GM18505 (cell line): ENCODE results near the gene CLEC16A.

Source experiments
- ATAC-seq: cut with Tn5 transposase; IDR thresholded peaks from one replicate; pipeline ENCODE4 v1.9.1; 2021; ENCODE audit not compliant: unreplicated experiment
- POLR2A ChIP-seq: IDR thresholded peaks from 4 replicates; pipeline ENCODE4 v1.6.1; 2011; ENCODE audit warnings: borderline replicate concordance; ENCODE audit not compliant: insufficient read depth, insufficient read length; ENCODE audit errors: extremely low read depth

The CLEC16A gene

GRCh38 chr16:11007714-11008280 is 63.4 kb downstream of the CLEC16A start:
- no peak for ATAC-seq
- no peak for TF ChIP-seq POLR2A

- no peak for TF ChIP-seq POLR2A
- ATAC-seq, result no peak
These were observed 64.8 kb downstream of the CLEC16A start for GRCh38 chr16:11009027-11009755.

GRCh38 chr16:11010575-11011221 is 66.3 kb downstream of the CLEC16A start:
- TF ChIP-seq POLR2A, result no peak
- ATAC-seq, result no peak

GRCh38 chr16:11011326-11011725 is 67.0 kb downstream of the CLEC16A start:
- ATAC-seq, result no peak

GRCh38 chr16:11012841-11013240 is 68.5 kb downstream of the CLEC16A start:
- ATAC-seq, result no peak
- no peak for TF ChIP-seq POLR2A

More at GRCh38 chr16:11011326-11011725, 67.0 kb downstream of the CLEC16A start:
- no peak for TF ChIP-seq POLR2A

- TF ChIP-seq POLR2A, result no peak
- ATAC-seq, result no peak
These were observed 69.8 kb downstream of the CLEC16A start for GRCh38 chr16:11014136-11014535.

- no peak for TF ChIP-seq POLR2A
- no peak for ATAC-seq
These were observed 70.7 kb downstream of the CLEC16A start for GRCh38 chr16:11015076-11015475.

GRCh38 chr16:11015607-11016006 is 71.2 kb downstream of the CLEC16A start:
- no peak for TF ChIP-seq POLR2A
- no peak for ATAC-seq

DNA sequence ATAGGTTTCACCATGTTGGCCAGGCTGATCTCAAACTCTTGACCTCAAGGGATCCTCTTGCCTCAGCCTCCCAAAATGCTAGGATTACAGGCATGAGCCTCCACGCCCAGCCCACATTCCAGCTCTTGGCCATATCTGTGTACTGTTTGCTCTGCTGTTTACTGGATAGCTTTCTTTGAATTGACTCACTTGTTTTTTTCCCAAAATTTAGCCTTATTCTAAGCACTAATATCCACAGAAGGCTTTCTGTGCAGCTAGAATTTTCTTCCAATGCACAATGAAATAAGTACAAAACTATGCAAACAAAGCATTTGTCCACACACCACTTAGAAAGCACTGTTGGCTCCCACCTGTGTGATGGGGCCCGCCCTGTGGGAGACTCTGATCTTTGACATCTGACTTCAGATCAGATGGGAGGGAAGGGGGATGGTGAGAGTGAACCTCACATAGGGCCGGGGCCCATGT is 72.2 kb downstream of the CLEC16A start:
- TF ChIP-seq POLR2A, result no peak
- ATAC-seq, result no peak

DNA sequence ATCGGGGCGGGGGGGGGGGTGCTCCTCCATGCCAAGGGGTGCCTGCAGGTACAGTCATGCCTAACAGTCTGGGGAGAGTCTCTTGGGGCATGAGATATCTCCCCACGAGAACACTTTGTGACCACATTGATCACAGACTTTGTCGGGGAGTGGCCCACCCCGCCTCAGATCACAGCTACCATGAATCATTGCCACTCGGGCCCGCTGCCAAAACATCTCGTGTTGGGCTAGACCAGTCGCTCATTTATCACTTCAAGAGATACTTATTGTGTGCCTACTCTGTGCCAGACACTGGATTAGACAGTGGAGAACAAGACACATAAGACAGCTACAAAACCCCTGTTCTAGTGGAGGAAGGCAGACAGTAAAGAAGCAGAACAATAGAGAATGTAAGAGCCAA is 72.6 kb downstream of the CLEC16A start:
- ATAC-seq, result no peak

DNA sequence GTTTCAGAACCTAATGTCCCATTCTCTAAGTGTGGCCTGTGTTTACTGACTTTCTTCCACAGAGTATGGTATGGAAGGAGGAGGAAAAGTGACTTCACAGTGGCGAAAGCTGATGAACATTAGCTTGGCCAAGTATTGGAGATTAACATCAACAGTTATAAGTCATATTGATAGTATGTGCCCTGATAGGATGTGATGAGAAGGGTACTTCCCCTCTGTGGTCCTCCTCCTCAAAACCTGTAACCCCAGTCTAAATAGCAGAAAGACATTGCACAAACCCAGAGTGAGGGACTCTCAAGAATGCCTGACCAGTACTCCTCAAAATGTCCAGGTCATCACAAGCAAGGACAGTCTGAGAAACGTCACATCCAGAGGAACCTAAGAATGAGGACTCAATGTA is 73.1 kb downstream of the CLEC16A start:
- no peak for TF ChIP-seq POLR2A
- no peak for ATAC-seq

More for the DNA sequence above, 72.6 kb downstream of the CLEC16A start:
- TF ChIP-seq POLR2A, result no peak

- TF ChIP-seq POLR2A, result no peak
These were observed 76.0 kb downstream of the CLEC16A start for GRCh38 chr16:11020388-11020787.

DNA sequence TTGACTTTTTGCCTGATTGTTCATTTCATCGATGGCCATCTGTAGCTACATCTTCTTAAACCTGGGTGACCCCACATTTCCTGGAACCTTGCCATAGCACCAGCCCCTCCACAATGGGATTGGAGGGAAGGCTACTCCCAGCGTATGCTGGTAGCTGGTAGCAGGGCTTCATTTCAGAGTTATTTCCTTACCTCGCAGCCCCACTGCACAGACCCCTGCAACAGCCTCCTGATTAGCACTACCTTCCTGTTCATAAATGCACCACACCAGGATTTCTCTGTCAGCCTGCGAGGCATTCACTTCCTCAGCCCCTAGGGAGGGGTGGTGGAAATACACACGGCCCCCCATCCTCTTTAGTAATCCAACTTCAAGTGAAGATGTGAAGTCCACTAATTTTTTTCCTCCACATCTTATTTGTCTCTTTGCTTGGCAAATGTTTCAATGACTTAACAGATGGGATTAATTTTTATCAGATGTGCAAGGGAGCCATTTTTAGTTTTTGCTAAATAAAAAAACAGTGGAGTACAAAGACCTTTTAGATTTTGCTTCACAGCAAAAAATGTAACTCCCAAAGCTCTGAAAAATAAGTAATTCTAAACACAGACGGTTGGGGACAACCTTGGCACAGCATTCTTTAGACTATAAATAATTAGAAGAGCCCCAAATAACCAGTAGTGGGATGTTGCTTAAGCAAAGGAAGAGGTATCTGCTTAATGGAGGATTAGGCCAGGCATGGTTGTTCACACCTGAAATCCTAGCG is 76.6 kb downstream of the CLEC16A start:
- no peak for TF ChIP-seq POLR2A
- ATAC-seq, result no peak

More at GRCh38 chr16:11020388-11020787, 76.0 kb downstream of the CLEC16A start:
- ATAC-seq, result no peak
